Calu3 (cell line): ENCODE results near the gene ARHGAP6. TPM values are rescaled to one million over a fixed set of nuclear protein-coding genes. Genes with fewer than 3 reads are reported as not detected.

ENCODE experiments used
- BruUV-seq: library from RNA; stranded (reverse); fragments of 400-500 nt; replicated peaks from 2 replicates; lab custom pipeline; 2021; lab: Mats Ljungman, UMichigan
- CTCF ChIA-PET: fragments of 300-600 bp; sonication (Branson Sonifier 250); formaldehyde crosslinking; loops from one replicate; lab custom pipeline; 2022; ENCODE audit warnings: antibody characterized with exemption; lab: Charles Lee
- DNase-seq: peaks from one replicate; pipeline ENCODE4 v3.0.0; 2022
- H3K27ac Mint-ChIP-seq: one replicate; pipeline ENCODE4 v1.8.0; 2022; ENCODE audit warnings: mixed read lengths; ENCODE audit not compliant: unreplicated experiment
- H3K27me3 Mint-ChIP-seq: one replicate; pipeline ENCODE4 v1.8.0; 2022; ENCODE audit warnings: mixed read lengths; ENCODE audit not compliant: unreplicated experiment
- H3K36me3 Mint-ChIP-seq: one replicate; pipeline ENCODE4 v1.8.0; 2022; ENCODE audit warnings: mild to moderate bottlenecking, moderate library complexity, mixed read lengths; ENCODE audit not compliant: insufficient read depth, unreplicated experiment
- H3K4me1 Mint-ChIP-seq: one replicate; pipeline ENCODE4 v1.8.0; 2022; ENCODE audit warnings: mild to moderate bottlenecking, low read depth, mixed read lengths; ENCODE audit not compliant: unreplicated experiment
- H3K4me3 Mint-ChIP-seq: one replicate; pipeline ENCODE4 v1.8.0; 2022; ENCODE audit warnings: mild to moderate bottlenecking, low read depth, moderate library complexity, mixed read lengths; ENCODE audit not compliant: unreplicated experiment
- H3K9me3 Mint-ChIP-seq: one replicate; pipeline ENCODE4 v1.8.0; 2022; ENCODE audit warnings: low read depth, mixed read lengths; ENCODE audit not compliant: unreplicated experiment
- CTCF ChIP-seq: fragments of 200-600 bp; IDR thresholded peaks from one replicate; pipeline ENCODE4 v1.8.0; 2022; ENCODE audit warnings: antibody characterized with exemption; ENCODE audit not compliant: unreplicated experiment
- intact Hi-C: fragments of 100-400 bp; cut with micrococcal nuclease; formaldehyde crosslinking; loops from one replicate; pipeline ENCODE4 v1.10.0; 2022; ENCODE audit not compliant: unreplicated experiment
- total RNA-seq: library from RNA; stranded (reverse); gene quantifications from 2 replicates; pipeline ENCODE4 v1.2.3, GENCODE V29; 2022

ARHGAP6 gene
- total RNA-seq, 1 experiment from 2014 or later = not detected

GRCh38 chrX:11401966-11402365, 263.8 kb downstream of the ARHGAP6 start:
- no peaks in the 10 kb centered on the region for H3K4me1 Mint-ChIP-seq
- H3K27me3 Mint-ChIP-seq = no peaks in the 10 kb centered on the region
- intact Hi-C loops = no loop called here

GRCh38 chrX:11399489-11400094, 266.1 kb downstream of the ARHGAP6 start:
- H3K27me3 Mint-ChIP-seq = no peaks in the 10 kb centered on the region
- H3K36me3 Mint-ChIP-seq = no peaks in the 10 kb centered on the region
- intact Hi-C loops = no loop called here

More at GRCh38 chrX:11401966-11402365, 263.8 kb downstream of the ARHGAP6 start:
- no TSS peak for BruUV-seq
- no peak for TF ChIP-seq CTCF
- Mint-ChIP-seq H3K36me3 (no peaks in the 10 kb centered on the region), H3K4me3 (no peak overlapping the region), H3K9me3 (no peaks in the 10 kb centered on the region), H3K27ac (no peak overlapping the region)
- CTCF ChIA-PET = no interaction called here
- no peak for DNase-seq

GRCh38 chrX:11398785-11399184, 266.9 kb downstream of the ARHGAP6 start:
- no peak for DNase-seq
- no peak overlapping the region for H3K4me3 Mint-ChIP-seq
- H3K4me1 Mint-ChIP-seq = no peaks in the 10 kb centered on the region
- no peaks in the 10 kb centered on the region for H3K9me3 Mint-ChIP-seq
- CTCF ChIA-PET = no interaction called here
- H3K27me3 Mint-ChIP-seq = no peaks in the 10 kb centered on the region
- no TSS peak for BruUV-seq
- H3K27ac Mint-ChIP-seq = no peak overlapping the region
- no peak for TF ChIP-seq CTCF
- H3K36me3 Mint-ChIP-seq = no peaks in the 10 kb centered on the region
- intact Hi-C loops = no loop called here

More at GRCh38 chrX:11399489-11400094, 266.1 kb downstream of the ARHGAP6 start:
- Mint-ChIP-seq H3K9me3 (no peaks in the 10 kb centered on the region), H3K27ac (no peak overlapping the region), H3K4me1 (no peaks in the 10 kb centered on the region), H3K4me3 (no peak overlapping the region)
- no TSS peak for BruUV-seq
- CTCF ChIA-PET = no interaction called here
- DNase-seq = no peak
- TF ChIP-seq CTCF = no peak

- DNase-seq = no peak
- H3K4me1 Mint-ChIP-seq = no peaks in the 10 kb centered on the region
- CTCF ChIA-PET = no interaction called here
Measured at GRCh38 chrX:11398139-11398538, 267.6 kb downstream of the ARHGAP6 start.

More at GRCh38 chrX:11398139-11398538, 267.6 kb downstream of the ARHGAP6 start:
- Mint-ChIP-seq H3K9me3 (no peaks in the 10 kb centered on the region), H3K27ac (no peak overlapping the region), H3K36me3 (no peaks in the 10 kb centered on the region), H3K4me3 (no peak overlapping the region), H3K27me3 (no peaks in the 10 kb centered on the region)
- intact Hi-C loops = no loop called here
- BruUV-seq = no TSS peak
- TF ChIP-seq CTCF = no peak
